Endodermal cell (in vitro differentiated cells): ENCODE measurements around the gene DNAJA4. TPM values are rescaled to one million over a fixed set of nuclear protein-coding genes. Genes with fewer than 3 reads are reported as not detected.

ENCODE experiments used
- DNase-seq: peaks from one replicate; pipeline ENCODE4 v3.0.0-alpha.2; 2017
- H3K27ac ChIP-seq: 2 replicates; pipeline ENCODE4 v1.5.1; 2013; ENCODE audit warnings: mild to moderate bottlenecking, low read depth, low read length, moderate library complexity
- H3K27me3 ChIP-seq: 2 replicates; pipeline ENCODE4 v1.6.1; 2013; ENCODE audit warnings: mild to moderate bottlenecking, low read length, moderate library complexity; ENCODE audit not compliant: insufficient read depth, control insufficient read depth, poor library complexity, severe bottlenecking
- H3K36me3 ChIP-seq: 2 replicates; pipeline ENCODE4 v1.7.0; 2013; ENCODE audit warnings: mild to moderate bottlenecking, low read length, moderate library complexity; ENCODE audit not compliant: control insufficient read depth, insufficient read depth
- H3K4me1 ChIP-seq: one replicate; pipeline ENCODE4 v1.7.0; 2013; ENCODE audit warnings: low read length; ENCODE audit not compliant: control insufficient read depth, insufficient read depth
- H3K4me3 ChIP-seq: 2 replicates; pipeline ENCODE4 v1.5.1; 2013; ENCODE audit warnings: mild to moderate bottlenecking, low read length, moderate library complexity
- H3K9ac ChIP-seq: 2 replicates; pipeline ENCODE4 v1.6.1; 2013; ENCODE audit warnings: mild to moderate bottlenecking, low read length, moderate library complexity; ENCODE audit not compliant: poor library complexity, severe bottlenecking; ENCODE audit errors: extremely low read depth
- H3K9me3 ChIP-seq: 2 replicates; pipeline ENCODE4 v1.6.1; 2013; ENCODE audit warnings: mild to moderate bottlenecking, low read length, moderate library complexity; ENCODE audit not compliant: control insufficient read depth
- H3K27ac Mint-ChIP-seq: 2 replicates; pipeline ENCODE4 v1.8.0; 2020; ENCODE audit warnings: mixed read lengths
- H3K27me3 Mint-ChIP-seq: 2 replicates; pipeline ENCODE4 v1.8.0; 2021; ENCODE audit warnings: mild to moderate bottlenecking, mixed read lengths; ENCODE audit not compliant: insufficient read depth
- H3K36me3 Mint-ChIP-seq: 2 replicates; pipeline ENCODE4 v1.8.0; 2020; ENCODE audit warnings: low read depth, mixed read lengths
- H3K4me1 Mint-ChIP-seq: 2 replicates; pipeline ENCODE4 v1.8.0; 2020; ENCODE audit warnings: mixed read lengths
- H3K4me3 Mint-ChIP-seq: 2 replicates; pipeline ENCODE4 v1.8.0; 2020; ENCODE audit warnings: mild to moderate bottlenecking, moderate library complexity, mixed read lengths
- H3K9me3 Mint-ChIP-seq: 2 replicates; pipeline ENCODE4 v1.8.0; 2020; ENCODE audit warnings: mild to moderate bottlenecking, mixed read lengths
- WGBS, 2 experiments: methylation state at CpG; one replicate each; pipeline versions ENCODE4 v1.1.5 to v1.1.7; 2013; ENCODE audit warnings: missing lambda C conversion rate in 2 of 2, mixed read lengths in 1 of 2; ENCODE audit not compliant: insufficient coverage in 1 of 2, insufficient read length in 1 of 2; 5-methylcytosine and 5-hydroxymethylcytosine counted together
- total RNA-seq, 2 donors: library from RNA; stranded (reverse); fragmentation: NEBNext Ultra II Directional in 1 of 2; extraction: Animal tissue kit (Norgen Biotek cat#: 25700) in 1 of 2; gene quantifications; 2 replicates in 1 of 2; 3 replicates in 1 of 2; pipeline ENCODE4 v1.2.1, GENCODE V29; 2021
- TF ChIP-seq, protein P1 (sequence below): fragments of 200-600 bp; sonication (generic); conservative IDR thresholded peaks from 2 replicates; pipeline ENCODE4 v1.5.0; 2021; ENCODE audit warnings: antibody characterized with exemption, mild to moderate bottlenecking

DNAJA4 gene
- total RNA-seq, 2 donors from 2014 or later: 4.9 to 18.5 TPM

DNA sequence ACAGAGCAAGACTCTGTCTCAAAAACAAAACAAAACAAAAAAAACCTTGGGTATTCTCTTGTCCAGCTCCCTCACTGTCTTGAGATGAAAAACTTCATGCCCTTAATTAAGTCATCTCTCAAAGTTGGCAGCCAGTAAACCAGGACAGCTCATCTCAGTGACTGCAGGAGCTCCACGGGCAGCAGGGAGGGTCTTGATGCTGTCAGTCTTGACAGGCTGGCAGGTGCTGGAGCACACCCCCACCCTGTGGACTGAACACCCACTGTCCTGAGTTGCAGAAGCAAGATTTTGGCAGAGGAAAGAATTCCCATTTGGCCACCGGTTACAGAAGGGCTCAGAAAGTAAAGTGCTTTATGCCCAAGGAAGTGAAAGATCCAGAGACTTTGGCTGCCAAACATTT lies 8.0 kb downstream of the DNAJA4 start:
- H3K4me1 Mint-ChIP-seq: peaks cover 3% of the 10 kb centered on the region
- no peaks in the 10 kb centered on the region for H3K36me3 ChIP-seq
- H3K27ac Mint-ChIP-seq: no peak overlapping the region
- no peaks in the 10 kb centered on the region for H3K9me3 Mint-ChIP-seq
- DNase-seq: no peak
- no peak overlapping the region for H3K4me3 Mint-ChIP-seq
- TF ChIP-seq, protein P1, sequence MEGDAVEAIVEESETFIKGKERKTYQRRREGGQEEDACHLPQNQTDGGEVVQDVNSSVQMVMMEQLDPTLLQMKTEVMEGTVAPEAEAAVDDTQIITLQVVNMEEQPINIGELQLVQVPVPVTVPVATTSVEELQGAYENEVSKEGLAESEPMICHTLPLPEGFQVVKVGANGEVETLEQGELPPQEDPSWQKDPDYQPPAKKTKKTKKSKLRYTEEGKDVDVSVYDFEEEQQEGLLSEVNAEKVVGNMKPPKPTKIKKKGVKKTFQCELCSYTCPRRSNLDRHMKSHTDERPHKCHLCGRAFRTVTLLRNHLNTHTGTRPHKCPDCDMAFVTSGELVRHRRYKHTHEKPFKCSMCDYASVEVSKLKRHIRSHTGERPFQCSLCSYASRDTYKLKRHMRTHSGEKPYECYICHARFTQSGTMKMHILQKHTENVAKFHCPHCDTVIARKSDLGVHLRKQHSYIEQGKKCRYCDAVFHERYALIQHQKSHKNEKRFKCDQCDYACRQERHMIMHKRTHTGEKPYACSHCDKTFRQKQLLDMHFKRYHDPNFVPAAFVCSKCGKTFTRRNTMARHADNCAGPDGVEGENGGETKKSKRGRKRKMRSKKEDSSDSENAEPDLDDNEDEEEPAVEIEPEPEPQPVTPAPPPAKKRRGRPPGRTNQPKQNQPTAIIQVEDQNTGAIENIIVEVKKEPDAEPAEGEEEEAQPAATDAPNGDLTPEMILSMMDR: no peak
- no peaks in the 10 kb centered on the region for H3K27me3 Mint-ChIP-seq
- WGBS, 2 experiments: 68 to 89% methylated on average over 2 of the region's 2 CpGs
- no peak overlapping the region for H3K9ac ChIP-seq
- no peaks in the 10 kb centered on the region for H3K9me3 ChIP-seq
- no peak overlapping the region for H3K4me3 ChIP-seq
- H3K27ac ChIP-seq: no peak overlapping the region
- peaks cover 13% of the 10 kb centered on the region for H3K36me3 Mint-ChIP-seq
- no peaks in the 10 kb centered on the region for H3K27me3 ChIP-seq
- no peaks in the 10 kb centered on the region for H3K4me1 ChIP-seq

DNA sequence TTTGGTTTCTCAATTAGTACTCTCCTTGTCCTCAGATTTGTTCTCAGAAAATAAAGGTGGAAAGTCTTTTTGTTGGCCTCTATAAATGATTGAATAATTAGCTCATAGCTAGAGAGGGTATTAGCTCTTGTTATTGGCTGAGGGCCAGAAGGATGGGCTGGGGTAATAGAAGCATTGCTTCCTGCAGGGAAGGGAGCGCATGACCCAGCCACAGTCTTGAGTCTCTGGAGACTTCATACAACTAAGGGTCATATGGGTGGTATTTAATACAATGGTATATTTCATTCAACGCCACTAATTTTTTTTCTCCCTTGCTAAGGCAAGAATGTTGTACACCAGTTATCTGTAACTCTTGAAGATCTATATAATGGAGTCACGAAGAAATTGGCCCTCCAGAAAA lies 8.4 kb downstream of the DNAJA4 start:
- Histone ChIP-seq H3K9me3 (no peaks in the 10 kb centered on the region), H3K4me1 (no peaks in the 10 kb centered on the region), H3K9ac (no peak overlapping the region), H3K27me3 (no peaks in the 10 kb centered on the region), H3K27ac (no peak overlapping the region), H3K36me3 (no peaks in the 10 kb centered on the region), H3K4me3 (no peak overlapping the region)
- Mint-ChIP-seq H3K4me1 (peaks cover 3% of the 10 kb centered on the region), H3K4me3 (no peak overlapping the region), H3K27me3 (no peaks in the 10 kb centered on the region), H3K27ac (no peak overlapping the region), H3K36me3 (peaks cover 14% of the 10 kb centered on the region), H3K9me3 (no peaks in the 10 kb centered on the region)
- WGBS, 2 experiments: 100% methylated on average over 1 to 3 of the region's 3 CpGs
- DNase-seq: no peak
- TF ChIP-seq, protein P1: no peak

DNA sequence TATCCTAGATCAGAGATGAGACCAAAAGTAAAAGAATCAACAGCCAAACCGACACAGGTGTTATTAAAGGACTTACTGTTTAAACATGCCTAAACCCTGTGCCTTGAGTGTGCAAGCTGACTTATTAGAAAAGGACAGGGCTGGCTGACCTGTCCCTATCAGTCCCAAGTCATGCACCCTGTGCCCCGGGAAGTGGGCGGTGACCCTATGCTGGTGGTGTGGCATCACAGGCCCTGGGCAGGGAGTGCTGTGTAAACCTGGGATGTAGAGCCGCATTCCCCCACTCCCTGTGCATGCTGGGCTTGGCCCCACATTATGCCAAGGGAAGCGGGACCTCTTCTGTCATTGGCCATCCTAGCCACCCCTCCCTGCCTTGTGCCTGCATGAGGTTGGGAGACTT lies 10.6 kb downstream of the DNAJA4 start:
- Histone ChIP-seq H3K9ac (no peak overlapping the region), H3K4me3 (no peak overlapping the region), H3K36me3 (no peaks in the 10 kb centered on the region), H3K27ac (no peak overlapping the region), H3K27me3 (no peaks in the 10 kb centered on the region), H3K9me3 (no peaks in the 10 kb centered on the region), H3K4me1 (no peaks in the 10 kb centered on the region)
- no peaks in the 10 kb centered on the region for H3K27me3 Mint-ChIP-seq
- H3K4me3 Mint-ChIP-seq: no peak overlapping the region
- H3K27ac Mint-ChIP-seq: no peak overlapping the region
- H3K4me1 Mint-ChIP-seq: peaks cover 3% of the 10 kb centered on the region
- no peak for DNase-seq
- 94% methylated on average over 2 to 5 of the region's 5 CpGs for WGBS, 2 experiments
- TF ChIP-seq, protein P1: no peak
- peaks cover 20% of the 10 kb centered on the region for H3K36me3 Mint-ChIP-seq
- H3K9me3 Mint-ChIP-seq: no peaks in the 10 kb centered on the region
